HG02759 (cell line): ENCODE results near the gene GRPEL2.

ENCODE experiments used
- ATAC-seq: cut with Tn5 transposase; IDR thresholded peaks from one replicate; pipeline ENCODE4 v1.9.1; 2021; ENCODE audit warnings: mild to moderate bottlenecking, moderate library complexity; ENCODE audit not compliant: unreplicated experiment

The GRPEL2 gene

GRCh38 chr5:149317281-149318048 lies 27.8 kb upstream of the GRPEL2 start:
- peak; percentile 63 for ATAC-seq

- ATAC-seq: no peak
These were observed 26.1 kb upstream of the GRPEL2 start for GRCh38 chr5:149319174-149319573.

GRCh38 chr5:149320791-149321330 lies 24.4 kb upstream of the GRPEL2 start:
- no peak for ATAC-seq

- ATAC-seq: no peak
These were observed 22.8 kb upstream of the GRPEL2 start for GRCh38 chr5:149322518-149322917.

- no peak for ATAC-seq
These were observed 22.1 kb upstream of the GRPEL2 start for GRCh38 chr5:149323210-149323609.

GRCh38 chr5:149323621-149324205 lies 21.6 kb upstream of the GRPEL2 start:
- ATAC-seq: no peak

GRCh38 chr5:149324641-149325040 lies 20.7 kb upstream of the GRPEL2 start:
- no peak for ATAC-seq

GRCh38 chr5:149325166-149325735 lies 20.0 kb upstream of the GRPEL2 start:
- ATAC-seq: no peak

- no peak for ATAC-seq
These were observed 19.4 kb upstream of the GRPEL2 start for GRCh38 chr5:149325894-149326293.

- ATAC-seq: no peak
These were observed 18.7 kb upstream of the GRPEL2 start for GRCh38 chr5:149326611-149327010.

- ATAC-seq: no peak
These were observed 17.1 kb upstream of the GRPEL2 start for GRCh38 chr5:149328177-149328576.

- no peak for ATAC-seq
These were observed 11.4 kb upstream of the GRPEL2 start for GRCh38 chr5:149333711-149334443.

GRCh38 chr5:149337736-149338135 lies 7.6 kb upstream of the GRPEL2 start:
- ATAC-seq: no peak

- no peak for ATAC-seq
These were observed 6.9 kb upstream of the GRPEL2 start for GRCh38 chr5:149338364-149338763.

GRCh38 chr5:149340920-149341319 lies 4.4 kb upstream of the GRPEL2 start:
- ATAC-seq: no peak

- no peak for ATAC-seq
These were observed 3.4 kb upstream of the GRPEL2 start for GRCh38 chr5:149341876-149342275.

- ATAC-seq: no peak
These were observed 1.1 kb upstream of the GRPEL2 start for GRCh38 chr5:149344151-149344550.

GRCh38 chr5:149345892-149346222 lies 558 bp downstream of the GRPEL2 start:
- ATAC-seq: peak; percentile 4

- no peak for ATAC-seq
These were observed 3.2 kb downstream of the GRPEL2 start for GRCh38 chr5:149348518-149348917.

GRCh38 chr5:149349382-149349781 lies 4.1 kb downstream of the GRPEL2 start:
- ATAC-seq: no peak

GRCh38 chr5:149352169-149352568 lies 6.9 kb downstream of the GRPEL2 start:
- no peak for ATAC-seq
